H9 (cell line): ENCODE results near the gene PDZD2. TPM values are rescaled to one million over a fixed set of nuclear protein-coding genes. Genes with fewer than 3 reads are reported as not detected.
A peak's percentile ranks its signal among the peaks of the same experiment; 100 is the strongest.

ENCODE experiments used
- DNase-seq: peaks from one replicate; pipeline ENCODE4 v3.0.0-alpha.2; 2017
- H2AFZ ChIP-seq: one replicate; pipeline ENCODE4 v1.6.1; 2013; ENCODE audit warnings: mild to moderate bottlenecking, low read length, control low read depth, moderate library complexity
- H2AK5ac ChIP-seq: 2 replicates; pipeline ENCODE4 v1.6.1; 2013; ENCODE audit warnings: low read length, control low read depth, mixed read lengths; ENCODE audit not compliant: insufficient read length
- H2BK120ac ChIP-seq: one replicate; pipeline ENCODE4 v1.6.1; 2013; ENCODE audit warnings: low read depth, mild to moderate bottlenecking, low read length, control low read depth, inconsistent platforms; ENCODE audit not compliant: poor library complexity, severe bottlenecking
- H2BK12ac ChIP-seq: 2 replicates; pipeline ENCODE4 v1.6.1; 2013; ENCODE audit warnings: low read length, control low read depth, mixed read lengths, low read depth; ENCODE audit not compliant: insufficient read length
- H2BK15ac ChIP-seq: 2 replicates; pipeline ENCODE4 v1.6.1; 2013; ENCODE audit warnings: low read depth, low read length, control low read depth
- H2BK20ac ChIP-seq: one replicate; pipeline ENCODE4 v1.6.1; 2013; ENCODE audit warnings: low read depth, mild to moderate bottlenecking, low read length, control low read depth, inconsistent platforms; ENCODE audit not compliant: poor library complexity, severe bottlenecking
- H2BK5ac ChIP-seq: 2 replicates; pipeline ENCODE4 v1.6.1; 2013; ENCODE audit warnings: low read length, control low read depth, mixed read lengths; ENCODE audit not compliant: insufficient read length
- H3K14ac ChIP-seq: 2 replicates; pipeline ENCODE4 v1.6.1; 2013; ENCODE audit warnings: low read length, control low read depth; ENCODE audit not compliant: insufficient read depth
- H3K18ac ChIP-seq: 2 replicates; pipeline ENCODE4 v1.6.1; 2013; ENCODE audit warnings: low read depth, mild to moderate bottlenecking, mixed read lengths, low read length, control low read depth; ENCODE audit not compliant: insufficient read length
- H3K23ac ChIP-seq: 2 replicates; pipeline ENCODE4 v1.6.1; 2013; ENCODE audit warnings: low read length, control low read depth, mixed read lengths, low read depth; ENCODE audit not compliant: insufficient read length
- H3K23me2 ChIP-seq: 2 replicates; pipeline ENCODE4 v1.6.1; 2013; ENCODE audit warnings: low read depth, mild to moderate bottlenecking, mixed read lengths, low read length, control low read depth; ENCODE audit not compliant: insufficient read length, poor library complexity, severe bottlenecking
- H3K27ac ChIP-seq: 2 replicates; pipeline ENCODE4 v1.5.1; 2013; ENCODE audit warnings: low read length, control low read depth, mixed read lengths, low read depth; ENCODE audit not compliant: insufficient read length
- H3K27me3 ChIP-seq: 2 replicates; pipeline ENCODE4 v1.6.1; 2013; ENCODE audit warnings: low read length, control low read depth, inconsistent platforms; ENCODE audit not compliant: insufficient read depth
- H3K4ac ChIP-seq: 2 replicates; pipeline ENCODE4 v1.6.1; 2013; ENCODE audit warnings: low read depth, mild to moderate bottlenecking, control low read depth, inconsistent platforms, low read length, moderate library complexity
- H3K4me1 ChIP-seq: 2 replicates; pipeline ENCODE4 v1.6.1; 2013; ENCODE audit warnings: low read length, control low read depth, inconsistent platforms; ENCODE audit not compliant: insufficient read depth
- H3K4me2 ChIP-seq: 2 replicates; pipeline ENCODE4 v1.6.1; 2013; ENCODE audit warnings: low read length, control low read depth, mixed read lengths; ENCODE audit not compliant: insufficient read length, insufficient read depth
- H3K56ac ChIP-seq: 2 replicates; pipeline ENCODE4 v1.6.1; 2013; ENCODE audit warnings: low read depth, mild to moderate bottlenecking, mixed read lengths, low read length, control low read depth; ENCODE audit not compliant: insufficient read length
- H3K79me1 ChIP-seq: 2 replicates; pipeline ENCODE4 v1.6.1; 2013; ENCODE audit warnings: low read depth, mild to moderate bottlenecking, moderate library complexity, low read length, control low read depth, inconsistent platforms; ENCODE audit not compliant: insufficient read depth, poor library complexity, severe bottlenecking
- H3K79me2 ChIP-seq: 2 replicates; pipeline ENCODE4 v1.6.1; 2013; ENCODE audit warnings: low read length, control low read depth, inconsistent platforms; ENCODE audit not compliant: insufficient read depth
- H3K9ac ChIP-seq: 2 replicates; pipeline ENCODE4 v1.6.1; 2013; ENCODE audit warnings: low read length, control low read depth, mixed read lengths; ENCODE audit not compliant: insufficient read length; ENCODE audit errors: extremely low read depth
- H3K9me3 ChIP-seq: one replicate; pipeline ENCODE4 v1.6.1; 2013; ENCODE audit warnings: low read depth, low read length, inconsistent platforms; ENCODE audit not compliant: control insufficient read depth
- H3T11ph ChIP-seq: one replicate; pipeline ENCODE4 v1.6.1; 2013; ENCODE audit warnings: mild to moderate bottlenecking, low read length, control low read depth, inconsistent platforms
- H4K20me1 ChIP-seq: one replicate; pipeline ENCODE4 v1.6.1; 2013; ENCODE audit not compliant: control insufficient read depth, insufficient read length, insufficient read depth
- H4K5ac ChIP-seq: 2 replicates; pipeline ENCODE4 v1.6.1; 2013; ENCODE audit warnings: low read depth, mild to moderate bottlenecking, mixed read lengths, low read length, control low read depth; ENCODE audit not compliant: insufficient read length
- H4K8ac ChIP-seq: replicated peaks from 2 replicates; pipeline ENCODE4 v1.6.1; 2013; ENCODE audit warnings: low read length, control low read depth, mixed read lengths, low read depth; ENCODE audit not compliant: insufficient read length
- H4K91ac ChIP-seq: 2 replicates; pipeline ENCODE4 v1.6.1; 2013; ENCODE audit warnings: low read depth, mild to moderate bottlenecking, moderate library complexity, mixed read lengths, low read length, control low read depth; ENCODE audit not compliant: insufficient read length
- H3K27ac Mint-ChIP-seq, 3 experiments: 2 replicates in 2 of 3; 3 replicates in 1 of 3; pipeline ENCODE4 v1.8.0; 2020 to 2021; ENCODE audit warnings: mixed read lengths in 3 of 3, mild to moderate bottlenecking in 1 of 3, moderate library complexity in 1 of 3
- H3K27me3 Mint-ChIP-seq: 2 replicates; pipeline ENCODE4 v1.8.0; 2021; ENCODE audit warnings: low read depth, mild to moderate bottlenecking, moderate library complexity, mixed read lengths
- H3K36me3 Mint-ChIP-seq, 3 experiments: 2 replicates in 2 of 3; 3 replicates in 1 of 3; pipeline ENCODE4 v1.8.0; 2020 to 2021; ENCODE audit warnings: low read depth in 3 of 3, mixed read lengths in 3 of 3; ENCODE audit not compliant: insufficient read depth in 1 of 3
- H3K4me1 Mint-ChIP-seq, 2 experiments: 2 replicates each; pipeline ENCODE4 v1.8.0; 2020; ENCODE audit warnings: mixed read lengths in 2 of 2
- H3K4me3 Mint-ChIP-seq, 2 experiments: 2 replicates in 1 of 2; 3 replicates in 1 of 2; pipeline ENCODE4 v1.8.0; 2020 to 2021; ENCODE audit warnings: mild to moderate bottlenecking in 2 of 2, mixed read lengths in 2 of 2, moderate library complexity in 1 of 2
- H3K9me3 Mint-ChIP-seq, 2 experiments: 2 replicates in 1 of 2; 3 replicates in 1 of 2; pipeline ENCODE4 v1.8.0; 2020; ENCODE audit warnings: mild to moderate bottlenecking in 2 of 2, mixed read lengths in 2 of 2, moderate library complexity in 1 of 2
- WGBS: extraction: QIAGEN DNeasy Blood & Tissue Kit; methylation state at CpG from one replicate; pipeline ENCODE4 v1.1.7; 2013; ENCODE audit warnings: missing lambda C conversion rate, low lambda C conversion rate, mixed read lengths; ENCODE audit not compliant: insufficient read length; ENCODE audit errors: extremely low coverage; 5-methylcytosine and 5-hydroxymethylcytosine counted together
- total RNA-seq: library from RNA; stranded (reverse); gene quantifications from 2 replicates; pipeline ENCODE4 v1.2.1, GENCODE V29; 2021
- TF ChIP-seq, protein P1 (sequence below): fragments of 200-600 bp; sonication (generic); conservative IDR thresholded peaks from 3 replicates; pipeline ENCODE4 v1.8.0; 2021; ENCODE audit warnings: antibody characterized with exemption, mild to moderate bottlenecking

PDZD2 gene
- total RNA-seq, 1 experiment from 2014 or later: 9.9 TPM

DNA sequence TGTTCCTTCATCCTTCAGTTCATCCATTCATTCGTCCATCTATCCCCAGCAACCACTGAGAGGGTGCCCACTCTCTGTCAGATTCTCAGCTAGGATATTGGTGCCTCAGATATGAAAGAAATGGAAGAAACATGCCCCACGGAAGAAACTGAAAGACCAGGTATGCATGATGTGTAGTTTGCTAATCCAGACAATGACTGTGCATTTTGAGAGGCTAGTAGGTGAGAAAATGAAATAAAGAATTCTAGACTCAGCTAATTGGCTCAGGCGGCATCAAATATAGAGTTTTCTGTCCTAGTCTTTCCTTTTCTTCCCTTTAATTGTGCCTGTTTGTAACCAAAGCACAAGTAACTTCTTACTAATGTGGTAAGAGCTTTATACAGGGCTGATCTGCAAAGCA is 104.7 kb downstream of the PDZD2 start:
- H2BK15ac ChIP-seq: no peak overlapping the region
- H3K4me1 Mint-ChIP-seq: peaks cover 0 to 2% of the 10 kb centered on the region in 2 experiments; a peak in 1 of 4 replicates

More for the DNA sequence above, 104.7 kb downstream of the PDZD2 start:
- Histone ChIP-seq H4K5ac (no peak overlapping the region), H3K4ac (no peak overlapping the region), H2BK120ac (no peak overlapping the region), H2BK5ac (no peak overlapping the region), H4K91ac (no peak overlapping the region), H3K79me1 (no peaks in the 10 kb centered on the region), H3K4me2 (no peak overlapping the region), H3T11ph (no peak overlapping the region), H3K27me3 (no peaks in the 10 kb centered on the region; the same call in 1 of the 2 replicates), H3K27ac (no peak overlapping the region), H3K4me1 (no peaks in the 10 kb centered on the region), H4K20me1 (no peaks in the 10 kb centered on the region), H3K9ac (no peak overlapping the region), H3K56ac (no peak overlapping the region), H2BK12ac (no peak overlapping the region), H3K23ac (no peak overlapping the region), H3K14ac (no peak overlapping the region), H3K9me3 (no peaks in the 10 kb centered on the region), H3K79me2 (no peaks in the 10 kb centered on the region), H4K8ac (no peak overlapping the region), H2AK5ac (no peak overlapping the region), H2AFZ (no peak overlapping the region), H3K23me2 (no peaks in the 10 kb centered on the region), H2BK20ac (peak overlapping the region; percentile 45), H3K18ac (no peak overlapping the region)
- peaks cover 7% of the 10 kb centered on the region for H3K27me3 Mint-ChIP-seq
- no CpG with 5 or more reads among the region's 3 CpGs for WGBS
- peaks cover 4 to 18% (median 6%) of the 10 kb centered on the region in 3 experiments; a peak in 6 of 7 replicates for H3K36me3 Mint-ChIP-seq
- TF ChIP-seq, protein P1, sequence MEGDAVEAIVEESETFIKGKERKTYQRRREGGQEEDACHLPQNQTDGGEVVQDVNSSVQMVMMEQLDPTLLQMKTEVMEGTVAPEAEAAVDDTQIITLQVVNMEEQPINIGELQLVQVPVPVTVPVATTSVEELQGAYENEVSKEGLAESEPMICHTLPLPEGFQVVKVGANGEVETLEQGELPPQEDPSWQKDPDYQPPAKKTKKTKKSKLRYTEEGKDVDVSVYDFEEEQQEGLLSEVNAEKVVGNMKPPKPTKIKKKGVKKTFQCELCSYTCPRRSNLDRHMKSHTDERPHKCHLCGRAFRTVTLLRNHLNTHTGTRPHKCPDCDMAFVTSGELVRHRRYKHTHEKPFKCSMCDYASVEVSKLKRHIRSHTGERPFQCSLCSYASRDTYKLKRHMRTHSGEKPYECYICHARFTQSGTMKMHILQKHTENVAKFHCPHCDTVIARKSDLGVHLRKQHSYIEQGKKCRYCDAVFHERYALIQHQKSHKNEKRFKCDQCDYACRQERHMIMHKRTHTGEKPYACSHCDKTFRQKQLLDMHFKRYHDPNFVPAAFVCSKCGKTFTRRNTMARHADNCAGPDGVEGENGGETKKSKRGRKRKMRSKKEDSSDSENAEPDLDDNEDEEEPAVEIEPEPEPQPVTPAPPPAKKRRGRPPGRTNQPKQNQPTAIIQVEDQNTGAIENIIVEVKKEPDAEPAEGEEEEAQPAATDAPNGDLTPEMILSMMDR: no peak
- H3K27ac Mint-ChIP-seq: no peak overlapping the region
- DNase-seq: no peak
- no peak overlapping the region for H3K4me3 Mint-ChIP-seq
- H3K9me3 Mint-ChIP-seq: peaks cover 11 to 18% of the 10 kb centered on the region in 2 experiments
